HepG2 (cell line): ENCODE results near the gene IKZF5.

Experiments used
- ARHGAP35 ChIP-seq: sonication (generic); formaldehyde crosslinking; IDR thresholded peaks from 2 replicates; pipeline ENCODE4 v1.9.0; 2022; ENCODE audit warnings: mild to moderate bottlenecking, inconsistent platforms, moderate library complexity, missing genetic modification reagents, borderline replicate concordance
- BRCA1 ChIP-seq: sonication (generic); formaldehyde crosslinking; IDR thresholded peaks from 2 replicates; pipeline ENCODE4 v1.4.0; 2020; ENCODE audit warnings: missing genetic modification reagents
- CHD2 ChIP-seq: IDR thresholded peaks from 2 replicates; pipeline ENCODE4 v1.6.1; 2011; ENCODE audit warnings: low read depth, low read length, improper control_type of control experiment
- FOXK1 ChIP-seq: sonication (generic); formaldehyde crosslinking; IDR thresholded peaks from 2 replicates; pipeline ENCODE4 v1.4.0; 2020; ENCODE audit warnings: low read depth, missing genetic modification reagents, borderline replicate concordance
- GPN1 ChIP-seq: sonication (generic); formaldehyde crosslinking; IDR thresholded peaks from 2 replicates; pipeline ENCODE4 v1.5.1; 2020; ENCODE audit warnings: missing genetic modification reagents, borderline replicate concordance
- MYC ChIP-seq: sonication (generic); formaldehyde crosslinking; IDR thresholded peaks from 2 replicates; pipeline ENCODE4 v1.9.0; 2021; ENCODE audit warnings: missing genetic modification reagents, borderline replicate concordance
- POLR2A ChIP-seq, 2 experiments: IDR thresholded peaks; 2 replicates each; pipeline ENCODE4 v1.6.1; 2011; ENCODE audit warnings: low read depth in 2 of 2, low read length in 2 of 2, mild to moderate bottlenecking in 1 of 2, moderate library complexity in 1 of 2; ENCODE audit not compliant: insufficient read depth in 1 of 2
- RFX5 ChIP-seq: IDR thresholded peaks from 2 replicates; pipeline ENCODE4 v1.6.1; 2011; ENCODE audit warnings: low read depth, low read length, improper control_type of control experiment
- RNF219 ChIP-seq: sonication (generic); formaldehyde crosslinking; IDR thresholded peaks from 2 replicates; pipeline ENCODE4 v1.5.0; 2020; ENCODE audit warnings: mild to moderate bottlenecking, missing genetic modification reagents
- SETDB1 ChIP-seq: sonication (generic); formaldehyde crosslinking; IDR thresholded peaks from 2 replicates; pipeline ENCODE4 v1.5.1; 2020; ENCODE audit warnings: missing genetic modification reagents, mild to moderate bottlenecking, borderline replicate concordance
- ZBTB7A ChIP-seq: sonication (generic); formaldehyde crosslinking; IDR thresholded peaks from 2 replicates; pipeline ENCODE4 v1.8.0; 2022; ENCODE audit warnings: mild to moderate bottlenecking, missing genetic modification reagents
- ZMYM3 ChIP-seq: sonication (generic); formaldehyde crosslinking; IDR thresholded peaks from 2 replicates; pipeline ENCODE4 v1.5.1; 2020; ENCODE audit warnings: mild to moderate bottlenecking, missing genetic modification reagents
- ZSCAN25 ChIP-seq: sonication (generic); formaldehyde crosslinking; IDR thresholded peaks from 2 replicates; pipeline ENCODE4 v1.8.0; 2022; ENCODE audit warnings: mild to moderate bottlenecking, missing genetic modification reagents
- TF ChIP-seq, protein P1 (sequence below): sonication (generic); formaldehyde crosslinking; conservative IDR thresholded peaks from 2 replicates; pipeline ENCODE4 v1.4.0; 2020; ENCODE audit warnings: missing genetic modification reagents

DNA sequence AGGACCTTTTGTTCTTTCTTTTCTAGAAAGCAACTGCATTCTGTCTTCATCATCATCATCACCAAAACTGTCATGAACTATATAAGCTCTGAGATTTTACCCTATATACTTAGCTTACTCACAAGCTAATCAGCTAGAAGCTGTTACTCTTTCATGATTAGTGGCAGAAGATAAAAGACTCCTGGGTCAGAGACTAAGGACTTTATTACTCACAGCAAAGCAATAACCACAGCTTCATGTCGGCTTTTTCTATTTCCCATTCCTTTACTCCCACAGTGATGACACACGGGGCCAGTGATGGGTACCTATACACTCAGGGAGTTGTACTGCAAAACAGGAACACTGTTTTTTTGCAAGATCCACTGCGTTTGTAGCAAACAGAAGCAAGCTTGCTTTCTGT is 46.2 kb downstream of the IKZF5 start:
- TF ChIP-seq POLR2A (IDR thresholded peaks at IDR 0.05; ENCODE audit: insufficient read depth in 1 of 2, low read depth in 2 of 2, low read length in 2 of 2): no peak
- no peak for TF ChIP-seq RNF219 (CRISPR knock-in tag)
- no peak for TF ChIP-seq SETDB1 (CRISPR knock-in tag)
- TF ChIP-seq RFX5: no peak
- TF ChIP-seq ZSCAN25: no peak
- TF ChIP-seq CHD2: no peak
- TF ChIP-seq BRCA1 (CRISPR knock-in tag): no peak
- no peak for TF ChIP-seq GPN1 (CRISPR knock-in tag)
- TF ChIP-seq ARHGAP35 (CRISPR knock-in tag): no peak
- no peak for TF ChIP-seq MYC (CRISPR knock-in tag)
- no peak for TF ChIP-seq FOXK1 (CRISPR knock-in tag)
- no peak for TF ChIP-seq ZMYM3 (CRISPR knock-in tag)
- TF ChIP-seq, protein P1, sequence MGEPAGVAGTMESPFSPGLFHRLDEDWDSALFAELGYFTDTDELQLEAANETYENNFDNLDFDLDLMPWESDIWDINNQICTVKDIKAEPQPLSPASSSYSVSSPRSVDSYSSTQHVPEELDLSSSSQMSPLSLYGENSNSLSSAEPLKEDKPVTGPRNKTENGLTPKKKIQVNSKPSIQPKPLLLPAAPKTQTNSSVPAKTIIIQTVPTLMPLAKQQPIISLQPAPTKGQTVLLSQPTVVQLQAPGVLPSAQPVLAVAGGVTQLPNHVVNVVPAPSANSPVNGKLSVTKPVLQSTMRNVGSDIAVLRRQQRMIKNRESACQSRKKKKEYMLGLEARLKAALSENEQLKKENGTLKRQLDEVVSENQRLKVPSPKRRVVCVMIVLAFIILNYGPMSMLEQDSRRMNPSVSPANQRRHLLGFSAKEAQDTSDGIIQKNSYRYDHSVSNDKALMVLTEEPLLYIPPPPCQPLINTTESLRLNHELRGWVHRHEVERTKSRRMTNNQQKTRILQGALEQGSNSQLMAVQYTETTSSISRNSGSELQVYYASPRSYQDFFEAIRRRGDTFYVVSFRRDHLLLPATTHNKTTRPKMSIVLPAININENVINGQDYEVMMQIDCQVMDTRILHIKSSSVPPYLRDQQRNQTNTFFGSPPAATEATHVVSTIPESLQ (CRISPR knock-in tag): no peak
- TF ChIP-seq ZBTB7A (CRISPR knock-in tag): no peak
